ENCODE measurements around the gene MRPS34. TPM values are rescaled to one million over a fixed set of nuclear protein-coding genes. Genes with fewer than 3 reads are reported as not detected.

MRPS34 gene
- total and polyA plus RNA-seq, 10 of the 15 experiments (the other 5 are each of a cell fraction or from before 2014, with no cell fraction given), result 3.6 to 285 (median 147) TPM

GRCh38 chr16:1731603-1732002, 41.3 kb downstream of the MRPS34 start:
- no peaks in the 10 kb centered on the region for H3K27me3 ChIP-seq (replicated peaks in 1 of 2; ENCODE audit: control insufficient read depth in 2 of 2, insufficient read depth in 2 of 2, low read length in 1 of 2)
- H3K79me2 ChIP-seq (ENCODE audit: control insufficient read depth, insufficient read depth, low read length), result no peaks in the 10 kb centered on the region; the same call in 1 of the 2 replicates
- no peak overlapping the region for H3K27ac ChIP-seq (ENCODE audit: control insufficient read depth, insufficient read depth)
- intact Hi-C loops (cut with micrococcal nuclease; ENCODE audit: unreplicated experiment) (no loop called here), in situ Hi-C loops (cut with MboI) (no loop called here)
- H3K4me3 ChIP-seq, result no peak overlapping the region
- H4K20me1 ChIP-seq (ENCODE audit: control insufficient read depth, insufficient read depth), result no peaks in the 10 kb centered on the region; the same call in 1 of the 2 replicates
- peaks cover 5% of the 10 kb centered on the region; the same call in 1 of the 3 replicates for H3K9me3 ChIP-seq (replicated peaks; ENCODE audit: control insufficient read depth, insufficient read depth, low read length)
- H2AFZ ChIP-seq (ENCODE audit: control insufficient read depth, low read depth, low read length), result no peak overlapping the region
- WGBS (ENCODE audit: insufficient coverage, insufficient replicate concordance, low lambda C conversion rate, missing lambda C conversion rate), result 69% methylated on average over 7 of the region's 7 CpGs
- peaks cover 1 to 38% of the 10 kb centered on the region in 2 experiments for H3K36me3 ChIP-seq (ENCODE audit: control insufficient read depth in 2 of 2, insufficient read depth in 2 of 2, low read length in 1 of 2)
- ATAC-seq (no peak), DNase-seq (ENCODE audit: low read depth, low spot score) (no peak), FAIRE-seq (no peak)
- RAD21 ChIA-PET (ENCODE audit: unreplicated experiment), result no interaction called here
- no peak for TF ChIP-seq RB1 (IDR thresholded peaks at IDR 0.05; ENCODE audit: borderline replicate concordance)
- TF ChIP-seq SIX5 (IDR thresholded peaks at IDR 0.05; ENCODE audit: low read depth, low read length, severe bottlenecking), result no peak
- TF ChIP-seq ZNF384 (IDR thresholded peaks at IDR 0.05; ENCODE audit: borderline replicate concordance, low read depth, low read length), result no peak
- no peak for TF ChIP-seq ZBTB11 (CRISPR knock-in tag; IDR thresholded peaks at IDR 0.05)
- TF ChIP-seq RAD21 (IDR thresholded peaks at IDR 0.05; ENCODE audit: insufficient read depth, low read depth, low read length), result no peak
- no peak for TF ChIP-seq MTA2 (IDR thresholded peaks at IDR 0.05; ENCODE audit: low read depth)
- TF ChIP-seq ZSCAN29 (IDR thresholded peaks at IDR 0.05), result no peak
- no peak for TF ChIP-seq ESRRA (IDR thresholded peaks at IDR 0.05; ENCODE audit: low read length)
- no peak for TF ChIP-seq NRF1 (conservative IDR thresholded peaks at IDR 0.05; ENCODE audit: low read depth, low read length)
- no peak for TF ChIP-seq MTA3 (IDR thresholded peaks at IDR 0.05; ENCODE audit: borderline replicate concordance, low read length)
- TF ChIP-seq E2F8 (IDR thresholded peaks at IDR 0.05; ENCODE audit: low read depth, partially characterized antibody), result no peak
- TF ChIP-seq FOXK2 (IDR thresholded peaks at IDR 0.05), result no peak
- TF ChIP-seq ETV6 (conservative IDR thresholded peaks at IDR 0.05 in 1 of 2, IDR thresholded peaks at IDR 0.05 in 1 of 2; ENCODE audit: borderline replicate concordance in 1 of 2, low read depth in 1 of 2), result no peak
- TF ChIP-seq NR2F1 (conservative IDR thresholded peaks at IDR 0.05), result no peak
- SMC1A ChIA-PET (ENCODE audit: uncharacterized antibody, unreplicated experiment), result no interaction called here
- POLR2A ChIA-PET, result no interaction called here
- no peaks in the 10 kb centered on the region for H3K4me1 ChIP-seq (ENCODE audit: control insufficient read depth, insufficient read depth, low read length)
- H3K9ac ChIP-seq (ENCODE audit: control insufficient read depth, insufficient read depth, low read length), result no peak overlapping the region
- CTCF ChIA-PET, result no interaction called here
- BruUV-seq (replicated peaks), result no TSS peak
- no peak overlapping the region for H3K4me2 ChIP-seq (ENCODE audit: control insufficient read depth, insufficient read depth)

All from GM12878 (cell line).